HL-60/S4 treated with phorbol 12-myristate 13-acetate at 8.2 ng/mL for 4 days and 3 days (cell line): ENCODE data around the gene SGPP2.
"Not testable (repeated sequence)": the region's sequence is repeated elsewhere in the genome, so short reads cannot be mapped to it uniquely, and the experiment has no call there.

ENCODE experiments used
- in situ Hi-C: fragments of 300-500 bp; cut with MboI; formaldehyde crosslinking; loops from 2 replicates; pipeline ENCODE4 v1.15.0; 2022; ENCODE audit warnings: low sequenced_read_pairs

SGPP2 gene

GRCh38 chr2:222572264-222572721 lies 147.9 kb downstream of the SGPP2 start:
- in situ Hi-C loops = loop anchor here (25.0 kb wide), 1 partner anchor 510 kb away; no protein-coding TSS in a partner anchor

- in situ Hi-C loops = loop anchor here (25.0 kb wide), 1 partner anchor 510 kb away; no protein-coding TSS in a partner anchor
Observed at GRCh38 chr2:222572751-222573174, 148.4 kb downstream of the SGPP2 start.

GRCh38 chr2:222575618-222576017 lies 151.3 kb downstream of the SGPP2 start:
- in situ Hi-C loops = no loop called here

- in situ Hi-C loops = no loop called here
Observed at GRCh38 chr2:222576171-222577081, 152.1 kb downstream of the SGPP2 start.

- in situ Hi-C loops = no loop called here
Observed at GRCh38 chr2:222577341-222577740, 153.0 kb downstream of the SGPP2 start.

GRCh38 chr2:222582928-222583327 lies 158.6 kb downstream of the SGPP2 start:
- in situ Hi-C loops = no loop called here

GRCh38 chr2:222584589-222584988 lies 160.2 kb downstream of the SGPP2 start:
- in situ Hi-C loops = not testable (repeated sequence)

GRCh38 chr2:222591661-222592060 lies 167.3 kb downstream of the SGPP2 start:
- in situ Hi-C loops = no loop called here

GRCh38 chr2:222592176-222592575 lies 167.8 kb downstream of the SGPP2 start:
- in situ Hi-C loops = no loop called here

GRCh38 chr2:222594679-222595078 lies 170.3 kb downstream of the SGPP2 start:
- in situ Hi-C loops = no loop called here

- in situ Hi-C loops = no loop called here
Observed at GRCh38 chr2:222595581-222595980, 171.2 kb downstream of the SGPP2 start.

GRCh38 chr2:222598611-222599010 lies 174.3 kb downstream of the SGPP2 start:
- in situ Hi-C loops = no loop called here

GRCh38 chr2:222603501-222603900 lies 179.2 kb downstream of the SGPP2 start:
- in situ Hi-C loops = no loop called here

- in situ Hi-C loops = no loop called here
Observed at GRCh38 chr2:222604749-222605515, 180.6 kb downstream of the SGPP2 start.

- in situ Hi-C loops = no loop called here
Observed at GRCh38 chr2:222606306-222606705, 182.0 kb downstream of the SGPP2 start.

GRCh38 chr2:222608081-222608480 lies 183.7 kb downstream of the SGPP2 start:
- in situ Hi-C loops = no loop called here

- in situ Hi-C loops = no loop called here
Observed at GRCh38 chr2:222609381-222609780, 185.0 kb downstream of the SGPP2 start.
